Measurements from ENCODE around the gene SALL1. TPM values are rescaled to one million over a fixed set of nuclear protein-coding genes. Genes with fewer than 3 reads are reported as not detected.
A peak's percentile ranks its signal among the peaks of the same experiment; 100 is the strongest.

The SALL1 gene
- total RNA-seq, 1 donor from 2014 or later, result 15.0 TPM

GRCh38 chr16:51157698-51158097 is 6.6 kb upstream of the SALL1 start:
- peaks cover 27% of the 10 kb centered on the region for H3K4me1 Mint-ChIP-seq (ENCODE audit: low read depth, unreplicated experiment)
- TF ChIP-seq, protein P1, sequence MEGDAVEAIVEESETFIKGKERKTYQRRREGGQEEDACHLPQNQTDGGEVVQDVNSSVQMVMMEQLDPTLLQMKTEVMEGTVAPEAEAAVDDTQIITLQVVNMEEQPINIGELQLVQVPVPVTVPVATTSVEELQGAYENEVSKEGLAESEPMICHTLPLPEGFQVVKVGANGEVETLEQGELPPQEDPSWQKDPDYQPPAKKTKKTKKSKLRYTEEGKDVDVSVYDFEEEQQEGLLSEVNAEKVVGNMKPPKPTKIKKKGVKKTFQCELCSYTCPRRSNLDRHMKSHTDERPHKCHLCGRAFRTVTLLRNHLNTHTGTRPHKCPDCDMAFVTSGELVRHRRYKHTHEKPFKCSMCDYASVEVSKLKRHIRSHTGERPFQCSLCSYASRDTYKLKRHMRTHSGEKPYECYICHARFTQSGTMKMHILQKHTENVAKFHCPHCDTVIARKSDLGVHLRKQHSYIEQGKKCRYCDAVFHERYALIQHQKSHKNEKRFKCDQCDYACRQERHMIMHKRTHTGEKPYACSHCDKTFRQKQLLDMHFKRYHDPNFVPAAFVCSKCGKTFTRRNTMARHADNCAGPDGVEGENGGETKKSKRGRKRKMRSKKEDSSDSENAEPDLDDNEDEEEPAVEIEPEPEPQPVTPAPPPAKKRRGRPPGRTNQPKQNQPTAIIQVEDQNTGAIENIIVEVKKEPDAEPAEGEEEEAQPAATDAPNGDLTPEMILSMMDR (IDR thresholded peaks at IDR 0.05; ENCODE audit: insufficient read depth, low read depth, low read length), result no peak
- no peak for TF ChIP-seq EZH2 (IDR thresholded peaks at IDR 0.05; ENCODE audit: insufficient read depth, low read length)
- Histone ChIP-seq H3K9me3 (ENCODE audit: insufficient read depth, low read depth, low read length) (no peaks in the 10 kb centered on the region), H3K4me2 (ENCODE audit: low read length) (no peak overlapping the region), H4K20me1 (ENCODE audit: insufficient read depth, low read length) (peaks cover 5% of the 10 kb centered on the region), H3K79me2 (ENCODE audit: insufficient read depth, low read length) (peaks cover 14% of the 10 kb centered on the region), H3K9ac (ENCODE audit: low read length) (no peak overlapping the region), H3K4me1 (ENCODE audit: insufficient read depth, low read length) (peaks cover 17% of the 10 kb centered on the region), H3K27ac (ENCODE audit: low read depth, low read length) (no peak overlapping the region), H3K36me3 (ENCODE audit: insufficient read depth, low read length) (no peaks in the 10 kb centered on the region), H3K4me3 (ENCODE audit: insufficient read depth, low read depth, low read length) (no peak overlapping the region), H3K27me3 (ENCODE audit: insufficient read depth, low read length) (peaks cover 13% of the 10 kb centered on the region), H2AFZ (ENCODE audit: low read depth, low read length) (no peak overlapping the region)
- DNase-seq (ENCODE audit: low read depth) (no peak), FAIRE-seq (no peak)
- peak overlapping the region; percentile 2 for H3K27ac Mint-ChIP-seq (ENCODE audit: unreplicated experiment)
- peaks cover 6% of the 10 kb centered on the region for H3K9me3 Mint-ChIP-seq (ENCODE audit: unreplicated experiment)
- H3K27me3 Mint-ChIP-seq (ENCODE audit: low read depth, unreplicated experiment), result peaks cover 36% of the 10 kb centered on the region
- H3K36me3 Mint-ChIP-seq (ENCODE audit: low read depth, unreplicated experiment), result peaks cover 2% of the 10 kb centered on the region
- no peak overlapping the region for H3K4me3 Mint-ChIP-seq (ENCODE audit: unreplicated experiment)

DNA sequence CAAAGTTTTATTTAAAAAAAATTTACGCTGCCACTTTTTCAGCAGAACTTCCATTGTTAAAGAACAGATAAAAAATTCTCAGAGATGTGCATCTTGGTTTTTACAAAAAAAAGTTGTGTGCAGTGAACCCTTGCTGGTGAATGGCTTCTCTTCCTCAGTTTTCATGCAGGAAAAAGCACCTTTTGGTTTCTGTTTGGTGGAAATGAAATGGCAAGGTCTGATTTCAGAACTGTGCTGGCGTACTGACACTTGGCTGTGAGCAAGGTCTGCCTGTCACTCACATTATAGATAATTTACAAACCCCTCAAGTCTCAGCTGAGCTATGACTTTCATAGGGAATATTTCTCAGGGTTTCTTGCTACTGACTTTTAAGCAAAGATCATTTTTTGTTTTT is 5.7 kb upstream of the SALL1 start:
- Histone ChIP-seq H3K27me3 (ENCODE audit: insufficient read depth, low read length) (peaks cover 13% of the 10 kb centered on the region), H3K4me1 (ENCODE audit: insufficient read depth, low read length) (peaks cover 14% of the 10 kb centered on the region), H3K9ac (ENCODE audit: low read length) (no peak overlapping the region), H3K27ac (ENCODE audit: low read depth, low read length) (no peak overlapping the region), H4K20me1 (ENCODE audit: insufficient read depth, low read length) (peaks cover 5% of the 10 kb centered on the region), H3K4me3 (ENCODE audit: insufficient read depth, low read depth, low read length) (no peak overlapping the region), H3K4me2 (ENCODE audit: low read length) (peak overlapping the region; percentile 92), H3K36me3 (ENCODE audit: insufficient read depth, low read length) (no peaks in the 10 kb centered on the region), H3K9me3 (ENCODE audit: insufficient read depth, low read depth, low read length) (no peaks in the 10 kb centered on the region), H2AFZ (ENCODE audit: low read depth, low read length) (no peak overlapping the region), H3K79me2 (ENCODE audit: insufficient read depth, low read length) (peaks cover 14% of the 10 kb centered on the region)
- Mint-ChIP-seq H3K27ac (ENCODE audit: unreplicated experiment) (no peak overlapping the region), H3K9me3 (ENCODE audit: unreplicated experiment) (peaks cover 6% of the 10 kb centered on the region), H3K4me1 (ENCODE audit: low read depth, unreplicated experiment) (peaks cover 21% of the 10 kb centered on the region), H3K36me3 (ENCODE audit: low read depth, unreplicated experiment) (peaks cover 2% of the 10 kb centered on the region), H3K27me3 (ENCODE audit: low read depth, unreplicated experiment) (peaks cover 36% of the 10 kb centered on the region), H3K4me3 (ENCODE audit: unreplicated experiment) (no peak overlapping the region)
- peak; percentile 56 for FAIRE-seq
- no peak for DNase-seq (ENCODE audit: low read depth)
- TF ChIP-seq EZH2 (IDR thresholded peaks at IDR 0.05; ENCODE audit: insufficient read depth, low read length), result no peak
- TF ChIP-seq, protein P1 (IDR thresholded peaks at IDR 0.05; ENCODE audit: insufficient read depth, low read depth, low read length), result no peak

Measured in astrocyte (in vitro differentiated cells and primary cell).